Activated CD4-positive, alpha-beta T cell treated with anti-CD3 and anti-CD28 coated beads, Interleukin-2, amount 50 U/mL, for 4 hours (primary cell): ENCODE results near the gene MDFIC2.
"Not testable (repeated sequence)": the region's sequence is repeated elsewhere in the genome, so short reads cannot be mapped to it uniquely, and the experiment has no call there.

Source experiments
- DNase-seq, 2 experiments: peaks; one replicate each; pipeline ENCODE4 v3.0.0-alpha.2; 2020

Gene MDFIC2

DNA sequence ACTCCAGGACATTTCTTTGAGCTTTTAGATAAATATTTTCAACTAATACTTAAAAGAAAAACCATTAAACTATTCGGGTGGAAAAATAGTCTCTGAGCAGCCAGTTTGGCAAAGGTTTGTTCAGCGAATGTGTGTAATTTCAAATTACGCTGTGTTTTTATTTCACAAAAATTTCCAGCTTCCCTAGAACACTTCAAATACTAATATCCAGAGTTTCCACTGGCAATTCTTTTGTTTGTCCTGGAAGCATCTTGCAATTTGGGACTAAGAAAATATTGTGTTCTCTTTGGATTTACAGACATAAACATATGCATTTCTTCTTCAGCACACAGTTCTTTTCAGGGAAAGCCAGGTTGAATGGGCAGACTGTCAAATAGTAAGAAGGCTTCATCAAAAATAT is 61.9 kb downstream of the MDFIC2 start:
- DNase-seq: no peak

DNA sequence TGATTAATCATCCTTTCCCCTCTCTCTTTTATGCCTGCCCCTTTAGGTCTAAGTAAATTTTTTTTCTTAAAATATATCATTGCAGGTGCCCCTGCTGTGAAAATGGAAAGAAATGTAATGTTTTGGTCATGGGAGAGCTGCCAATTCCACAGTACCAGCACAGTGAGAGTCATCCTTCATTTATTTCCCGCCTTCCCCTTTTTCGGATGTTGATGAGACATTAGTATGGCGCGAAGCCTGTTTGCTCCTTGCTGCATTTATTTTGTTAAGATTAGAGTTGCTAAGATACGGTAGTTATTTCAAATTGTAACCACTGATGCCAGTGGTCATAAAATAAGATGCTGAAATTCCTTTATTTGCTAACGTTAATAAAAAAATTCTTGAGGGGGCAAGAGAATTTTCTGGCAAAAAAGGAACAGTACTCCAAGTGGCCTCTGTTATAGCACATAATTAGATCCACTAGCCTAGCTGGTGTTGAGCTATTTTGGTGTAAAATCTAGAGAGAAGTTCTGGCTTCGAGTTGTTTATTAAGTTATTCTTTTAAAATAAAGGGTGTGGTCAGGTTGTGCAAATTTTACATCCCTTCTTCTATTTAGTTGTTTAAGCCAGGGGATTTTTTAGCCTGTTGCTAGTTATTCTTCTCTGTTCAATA is 62.8 kb downstream of the MDFIC2 start:
- DNase-seq: no peak

DNA sequence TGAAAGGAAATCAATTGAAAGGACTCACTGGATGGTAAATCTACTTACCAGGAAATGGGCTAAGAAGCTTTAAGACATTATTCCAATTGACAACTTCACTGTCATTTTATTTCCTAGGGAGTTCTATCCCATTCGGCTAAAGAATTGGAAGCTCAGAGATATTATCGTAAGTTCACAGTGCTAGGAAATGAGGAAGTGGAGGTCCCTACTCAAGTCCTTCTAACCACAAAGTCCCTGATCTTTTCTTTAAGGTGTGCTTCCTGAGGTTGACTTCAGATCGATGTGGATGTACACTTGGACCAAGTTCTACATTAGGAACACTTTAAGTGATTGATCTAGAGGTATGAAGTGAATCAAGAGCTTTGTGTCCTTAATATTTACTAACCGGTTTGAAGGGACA is 63.6 kb downstream of the MDFIC2 start:
- no peak for DNase-seq

DNA sequence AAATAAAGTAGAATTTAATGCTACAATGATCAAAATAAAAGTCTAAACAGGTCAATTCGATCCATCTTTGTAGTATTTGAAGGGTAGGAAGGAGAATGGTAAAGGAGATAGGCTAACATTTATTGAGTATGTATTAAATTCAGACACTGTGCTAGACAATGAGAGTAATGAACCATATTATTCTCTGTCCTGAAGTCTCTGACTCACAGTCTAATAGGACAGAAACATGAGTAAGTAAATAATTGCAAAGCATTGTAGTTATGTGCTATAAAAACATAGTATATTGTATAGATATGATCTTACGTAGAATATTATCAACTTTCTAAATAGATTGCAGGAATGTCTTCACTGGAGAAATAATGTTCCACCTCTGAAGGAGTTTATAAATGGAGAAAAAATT is 64.5 kb downstream of the MDFIC2 start:
- no peak for DNase-seq

DNA sequence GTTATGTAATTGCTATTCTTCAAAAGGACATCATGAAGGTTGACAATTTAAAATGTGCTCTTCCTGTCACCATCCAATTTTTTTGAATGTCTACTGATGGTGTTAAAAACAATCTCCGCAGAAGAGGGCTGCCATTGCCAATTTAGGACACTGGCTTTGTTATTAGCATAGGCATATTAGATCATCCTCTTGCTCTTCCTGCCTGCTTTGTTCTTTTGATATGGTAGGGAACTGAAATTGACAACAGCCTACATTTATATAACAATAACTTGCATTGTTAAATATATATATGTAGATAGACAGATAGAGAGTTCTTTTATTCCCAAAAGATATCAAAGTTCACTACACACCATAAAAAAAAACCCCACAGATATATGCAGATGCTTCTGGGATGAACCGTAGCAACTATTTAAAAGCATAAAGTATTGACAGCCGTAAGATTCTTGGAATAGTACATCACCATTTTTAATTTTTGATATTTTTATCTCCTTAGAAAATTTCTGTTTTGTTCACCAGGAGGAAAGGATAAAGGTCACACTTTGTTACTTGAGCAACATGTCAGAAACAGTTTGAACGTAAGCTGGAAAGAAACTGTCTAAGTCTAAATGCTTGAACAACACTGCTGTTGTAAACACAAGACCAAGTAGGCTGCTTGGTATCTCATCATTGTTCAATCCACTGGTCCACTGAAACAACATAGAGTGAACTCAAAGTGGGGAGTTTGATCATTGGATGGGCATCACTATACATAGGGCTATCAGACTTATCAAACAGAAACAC is 66.5 kb downstream of the MDFIC2 start:
- DNase-seq: no peak

DNA sequence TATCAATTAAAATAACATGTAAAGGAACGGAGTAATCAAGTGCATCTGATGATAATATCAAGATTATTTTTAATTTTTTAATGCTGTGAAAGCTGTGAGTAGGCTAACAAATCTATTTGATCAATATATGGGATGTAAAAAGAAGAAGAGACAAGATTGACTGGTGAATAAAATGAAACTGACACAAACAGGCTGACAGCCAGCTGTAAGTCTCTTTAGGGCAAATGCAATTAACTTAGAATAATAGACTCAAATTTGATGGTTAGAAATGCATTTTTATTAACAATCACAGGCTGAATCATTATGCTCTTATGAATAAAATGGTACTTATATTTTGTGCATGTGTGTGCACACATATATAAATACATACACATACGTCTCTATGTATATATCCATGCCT is 68.0 kb downstream of the MDFIC2 start:
- no peak for DNase-seq

DNA sequence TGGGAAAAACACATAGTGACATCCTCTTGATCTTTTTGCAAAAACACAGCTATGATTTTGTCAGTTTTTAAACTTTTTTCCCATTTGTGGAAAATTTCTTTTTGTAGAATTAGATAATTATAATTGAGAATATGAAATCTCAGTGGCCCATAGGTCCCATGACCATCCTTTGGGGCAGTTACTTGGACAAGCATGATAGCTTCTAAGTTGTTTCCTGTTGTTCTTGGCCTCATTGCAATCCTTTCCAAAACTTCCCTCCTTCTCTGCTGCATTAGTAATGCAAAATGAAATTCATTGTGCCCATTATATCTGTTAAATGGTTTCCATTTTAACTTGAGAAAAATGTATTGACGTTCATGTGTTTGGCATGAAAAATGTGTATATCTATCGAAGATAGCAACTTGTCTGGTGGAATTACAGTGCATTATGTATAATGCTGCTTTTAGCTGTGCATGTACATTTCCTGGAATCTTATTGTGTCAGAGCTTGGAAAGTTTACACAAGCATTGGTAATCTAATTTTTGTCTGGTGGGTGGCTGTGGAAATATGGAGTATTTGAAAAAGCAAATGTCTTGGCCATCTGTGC is 70.0 kb downstream of the MDFIC2 start:
- no peak for DNase-seq

DNA sequence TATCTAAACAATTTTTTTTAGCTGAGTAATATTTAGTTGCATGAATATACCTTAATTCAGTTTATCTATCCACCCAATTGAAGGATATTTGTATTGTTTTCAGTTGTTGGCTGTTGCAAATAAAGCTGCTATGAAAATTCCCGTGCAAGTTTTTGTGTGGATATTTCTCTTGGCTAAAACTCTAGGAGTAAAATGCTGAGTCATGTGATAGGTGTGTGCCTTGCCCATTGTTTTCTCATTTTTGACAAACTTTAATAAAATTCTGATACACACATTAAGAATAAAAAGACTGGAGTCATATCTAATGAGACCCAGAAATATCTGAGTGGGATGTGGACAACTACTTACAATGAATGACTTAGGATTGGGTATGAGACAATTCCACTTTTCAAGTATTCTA is 78.6 kb downstream of the MDFIC2 start:
- DNase-seq: no peak

DNA sequence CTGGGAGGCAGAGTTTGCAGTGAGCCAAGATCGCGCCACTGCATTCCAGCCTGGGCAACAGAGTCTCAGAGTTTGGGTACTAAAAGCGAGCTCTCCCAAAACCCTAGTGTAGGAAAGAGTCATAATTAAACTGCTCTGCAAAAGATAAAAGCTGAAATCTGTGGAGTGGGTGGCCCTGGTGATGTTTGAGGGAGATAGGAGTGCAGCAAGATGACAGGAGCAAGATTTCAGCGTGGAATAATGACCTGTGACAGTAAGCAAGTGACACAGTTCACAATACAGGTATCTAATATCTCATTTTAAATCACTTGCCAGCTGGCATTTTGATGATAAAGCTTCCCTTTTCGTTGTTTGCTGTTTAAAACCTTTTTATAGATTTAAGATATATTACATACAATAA is 79.3 kb downstream of the MDFIC2 start:
- no peak for DNase-seq

DNA sequence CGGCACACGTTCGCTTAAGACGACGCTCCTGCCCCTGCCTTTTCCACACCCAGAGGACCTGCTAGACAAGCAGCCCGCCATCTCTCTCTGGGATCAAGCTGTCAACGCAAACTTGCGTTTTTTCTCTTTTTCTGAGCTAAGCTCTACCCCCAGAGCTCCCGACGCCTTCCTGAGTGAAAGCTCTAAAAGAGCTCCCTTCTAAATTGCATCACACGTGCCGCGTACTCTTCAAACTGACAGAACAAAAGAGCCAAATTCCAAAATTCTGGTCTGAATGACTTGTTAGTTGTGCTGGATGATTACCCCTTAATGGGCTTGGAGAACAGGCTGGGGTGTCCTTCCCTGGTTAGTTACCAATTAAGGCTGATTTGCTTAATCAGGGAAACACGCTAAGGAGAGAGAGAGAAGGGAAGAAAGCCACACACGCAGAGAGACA is 81.2 kb downstream of the MDFIC2 start:
- DNase-seq: no peak

DNA sequence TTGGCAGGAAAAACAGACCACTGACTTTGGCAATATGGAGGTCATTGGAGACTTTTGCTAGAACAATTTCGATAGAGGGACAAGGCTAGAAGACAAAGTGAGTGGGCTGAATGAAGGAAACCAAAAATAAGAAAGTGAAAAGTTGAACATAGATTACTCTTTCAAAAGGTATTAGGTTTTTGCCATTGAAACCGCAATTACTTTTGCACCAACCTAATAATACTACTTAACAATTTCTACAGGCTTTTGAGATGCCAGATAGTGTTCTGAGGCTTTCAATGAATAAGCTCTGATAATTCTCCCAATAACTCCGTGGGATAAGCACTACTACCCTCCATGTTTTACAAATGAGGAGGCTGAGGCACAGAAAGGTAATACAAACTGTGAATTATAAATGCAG is 85.0 kb downstream of the MDFIC2 start:
- no peak for DNase-seq

DNA sequence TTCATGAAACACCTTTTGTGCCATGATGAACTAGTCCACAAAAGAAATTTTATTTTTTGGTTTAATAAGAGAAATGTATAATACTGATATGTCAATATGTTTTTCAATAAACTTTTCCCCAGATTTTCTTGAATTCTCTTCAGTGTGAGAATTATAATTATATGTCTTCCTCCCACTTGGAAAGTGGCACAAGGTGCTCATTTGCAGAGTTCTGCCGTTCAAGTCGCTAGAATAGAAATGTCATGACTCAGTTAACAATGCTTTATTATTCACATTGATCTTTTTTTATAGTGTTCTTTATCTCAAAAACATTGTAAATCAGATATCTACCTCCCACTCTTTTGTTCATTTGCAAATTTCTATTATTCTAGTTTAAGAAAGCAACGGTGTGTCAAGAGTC is 87.3 kb downstream of the MDFIC2 start:
- no peak for DNase-seq

DNA sequence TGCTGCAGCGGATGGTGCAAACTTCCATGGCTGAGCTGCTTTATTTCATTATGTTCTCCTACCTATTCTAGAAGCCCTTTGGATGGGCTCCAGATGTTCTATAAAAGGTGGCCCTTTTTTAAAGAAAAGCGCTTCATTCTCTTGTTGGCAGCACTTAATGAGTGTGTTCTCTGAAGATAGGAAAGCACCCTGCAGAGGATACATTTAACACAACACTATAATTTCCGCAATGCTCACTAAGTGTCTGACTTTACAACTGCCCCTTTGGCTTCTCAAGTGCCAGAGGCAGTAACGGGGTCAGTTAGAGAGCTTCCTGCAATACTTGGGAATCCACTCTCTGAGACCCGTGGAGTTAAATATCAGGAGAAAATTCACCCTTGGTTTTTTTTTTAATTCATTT is 88.1 kb downstream of the MDFIC2 start:
- no peak for DNase-seq

DNA sequence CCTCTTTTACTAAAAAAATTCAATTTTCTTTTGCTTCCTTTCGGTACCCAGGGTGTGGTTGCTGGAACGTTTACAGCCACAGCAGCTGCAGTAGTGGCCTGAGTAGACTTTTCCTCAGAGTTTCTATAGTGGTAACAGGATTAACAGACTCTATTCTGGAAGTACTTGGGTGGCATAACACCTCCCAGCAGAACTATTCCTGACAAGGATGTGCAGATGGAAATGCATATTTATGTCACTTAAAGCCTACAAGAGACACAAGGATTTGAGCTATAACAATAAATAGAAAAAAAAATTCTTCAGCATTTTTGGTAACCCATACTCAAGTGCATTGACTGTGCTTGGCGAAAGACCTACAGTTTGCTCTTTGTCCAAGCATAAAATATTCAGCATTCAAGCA is 94.0 kb downstream of the MDFIC2 start:
- DNase-seq: no peak

DNA sequence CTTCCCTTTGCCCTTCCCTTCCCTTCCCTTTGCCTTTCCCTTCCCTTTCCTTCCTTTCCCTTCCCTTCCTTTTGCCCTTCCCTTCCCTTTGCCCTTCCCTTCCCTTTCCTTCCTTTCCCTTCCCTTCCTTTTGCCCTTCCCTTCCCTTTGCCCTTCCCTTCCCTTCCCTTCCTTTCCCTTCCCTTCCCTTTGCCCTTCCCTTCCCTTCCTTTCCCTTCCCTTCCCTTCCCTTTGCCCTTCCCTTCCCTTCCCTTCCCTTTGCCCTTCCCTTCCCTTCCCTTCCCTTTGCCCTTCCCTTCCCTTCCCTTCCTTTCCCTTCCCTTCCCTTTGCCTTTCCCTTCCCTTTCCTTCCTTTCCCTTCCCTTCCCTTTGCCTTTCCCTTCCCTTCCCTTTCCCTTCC is 101.2 kb downstream of the MDFIC2 start:
- DNase-seq: not testable (repeated sequence)

DNA sequence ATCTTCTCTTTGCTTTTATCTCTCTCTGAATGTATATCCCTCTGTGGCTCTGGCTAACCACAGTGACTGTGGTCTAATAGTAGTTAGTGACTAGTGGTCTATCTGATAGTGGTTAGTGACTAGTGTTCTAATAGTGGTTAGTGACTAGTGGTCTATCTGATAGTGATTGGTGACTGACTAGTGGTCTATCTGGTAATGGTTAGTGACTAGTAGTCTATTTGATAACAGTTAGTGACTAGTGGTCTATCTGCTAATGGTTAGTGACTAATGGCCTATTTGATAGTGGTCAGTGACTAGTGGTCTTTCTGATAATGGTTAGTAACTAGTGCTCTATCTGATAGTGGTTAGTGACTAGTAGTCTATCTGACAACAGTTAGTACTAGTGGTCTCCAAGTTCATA is 110.5 kb downstream of the MDFIC2 start:
- no peak for DNase-seq

DNA sequence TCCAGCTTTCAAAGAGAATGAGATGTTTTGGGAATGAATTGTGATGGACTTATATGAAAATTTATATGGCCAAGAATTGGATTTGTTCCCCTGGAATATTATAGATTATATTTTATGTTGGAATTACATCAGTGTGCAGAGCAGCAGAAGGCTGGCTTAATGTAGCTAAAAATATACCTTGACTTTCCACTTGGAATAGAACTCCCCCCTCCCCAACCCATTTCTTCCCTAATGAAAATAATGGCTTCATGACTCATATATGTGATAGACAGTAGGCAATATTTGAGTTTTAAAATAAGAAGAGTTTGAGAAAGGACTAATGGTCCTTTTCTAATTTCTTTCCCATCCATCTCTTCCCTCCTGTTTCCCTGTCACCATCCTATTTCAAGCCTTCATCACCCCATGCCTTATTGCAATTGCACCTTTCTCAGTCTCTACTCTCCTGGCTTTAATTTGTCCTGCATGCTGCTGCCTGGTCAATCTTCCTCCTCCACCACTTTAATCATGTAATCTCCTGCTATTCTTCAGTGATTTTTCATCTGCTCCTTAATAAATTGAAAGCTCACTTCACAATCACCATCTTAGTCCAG is 122.5 kb downstream of the MDFIC2 start:
- DNase-seq: no peak

DNA sequence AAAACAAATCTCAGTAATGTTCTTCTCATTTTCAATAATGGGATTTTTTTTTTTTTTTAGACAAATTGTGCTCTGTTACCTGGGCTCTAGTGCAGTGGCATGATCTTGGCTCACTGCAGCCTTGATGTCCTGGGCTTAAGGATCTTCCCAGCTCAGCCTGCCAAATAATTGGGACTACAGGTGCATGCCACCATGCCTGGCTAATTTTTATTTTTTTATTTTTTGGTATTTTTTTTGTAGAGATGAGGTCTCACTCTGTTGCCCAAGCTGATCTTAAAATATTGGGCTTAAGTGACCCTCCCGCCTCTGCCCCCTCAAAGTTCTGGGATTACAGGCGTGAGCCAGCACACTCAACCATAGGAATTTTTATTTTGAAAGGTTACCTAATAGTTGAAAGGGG is 126.2 kb downstream of the MDFIC2 start:
- DNase-seq: no peak

DNA sequence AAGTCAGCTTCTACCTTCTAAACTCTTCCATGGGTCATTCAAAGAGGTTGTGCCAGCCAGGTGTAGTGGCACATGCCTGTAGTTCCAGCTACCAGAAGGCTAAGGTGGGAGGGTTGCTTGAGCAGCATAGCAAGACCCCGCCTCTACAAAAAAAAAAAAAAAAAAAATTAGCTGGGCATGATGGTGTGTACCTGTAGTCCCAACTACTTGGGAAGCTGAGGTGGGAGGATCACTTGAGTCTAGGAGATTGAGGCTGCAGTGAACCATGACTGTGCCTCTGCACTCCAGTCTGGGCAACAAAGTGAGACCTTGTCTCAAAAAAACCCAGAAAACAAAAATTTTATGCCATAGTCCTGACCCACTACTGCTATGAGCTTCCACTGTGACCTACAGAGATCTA is 126.8 kb downstream of the MDFIC2 start:
- DNase-seq: no peak

DNA sequence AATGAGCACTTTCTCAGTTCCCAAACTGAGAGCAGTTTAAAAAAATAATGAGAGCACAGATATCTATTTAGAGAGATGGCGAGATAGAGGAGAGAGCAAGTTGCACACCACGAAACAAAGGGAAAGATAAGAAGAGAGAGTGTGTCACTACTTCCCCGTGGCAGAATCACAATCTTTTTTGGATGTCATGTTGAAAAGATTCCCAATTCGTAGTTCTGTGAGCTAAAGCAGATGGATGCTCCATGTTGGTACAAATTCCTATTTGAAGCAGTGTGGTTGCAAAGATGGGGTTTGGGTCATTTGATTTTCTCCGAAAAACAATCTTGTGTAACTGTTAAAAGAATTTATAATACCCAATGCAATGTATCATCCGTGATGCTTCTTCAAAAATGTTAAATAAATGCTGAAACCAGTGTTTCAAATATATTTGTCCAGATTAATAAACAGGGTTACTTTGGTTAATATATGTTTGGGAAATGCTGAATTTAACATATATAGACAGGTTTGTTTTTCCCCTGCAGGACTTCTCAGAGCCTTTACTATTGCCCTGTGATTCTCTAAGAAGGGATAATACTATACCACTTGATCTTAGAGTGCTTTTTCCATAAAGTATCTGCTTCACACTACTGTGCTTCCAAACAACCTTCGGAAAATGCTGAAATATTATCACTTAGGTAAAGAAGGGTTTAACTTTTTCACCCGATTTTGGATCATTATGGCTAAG is 128.5 kb downstream of the MDFIC2 start:
- DNase-seq: no peak

DNA sequence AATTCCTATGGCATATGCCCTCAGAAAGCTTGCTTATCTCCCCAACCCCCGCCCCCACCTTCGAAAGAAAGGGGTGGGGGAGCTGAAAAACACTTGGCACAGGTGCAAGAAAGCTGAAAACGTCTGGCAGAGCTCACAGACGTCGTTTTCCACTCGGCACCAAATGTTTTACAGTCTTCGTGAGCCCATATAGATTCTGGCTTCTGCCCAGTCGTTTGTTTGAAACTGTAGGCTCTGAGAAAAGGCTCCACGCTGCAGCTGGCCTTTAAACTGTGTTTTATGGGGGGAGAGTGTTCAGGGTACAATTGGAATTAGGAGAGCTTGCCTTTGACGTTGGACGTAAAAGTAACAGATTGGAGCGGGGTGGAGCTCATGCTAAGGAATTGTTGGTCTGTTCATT is 130.3 kb downstream of the MDFIC2 start:
- no peak for DNase-seq

DNA sequence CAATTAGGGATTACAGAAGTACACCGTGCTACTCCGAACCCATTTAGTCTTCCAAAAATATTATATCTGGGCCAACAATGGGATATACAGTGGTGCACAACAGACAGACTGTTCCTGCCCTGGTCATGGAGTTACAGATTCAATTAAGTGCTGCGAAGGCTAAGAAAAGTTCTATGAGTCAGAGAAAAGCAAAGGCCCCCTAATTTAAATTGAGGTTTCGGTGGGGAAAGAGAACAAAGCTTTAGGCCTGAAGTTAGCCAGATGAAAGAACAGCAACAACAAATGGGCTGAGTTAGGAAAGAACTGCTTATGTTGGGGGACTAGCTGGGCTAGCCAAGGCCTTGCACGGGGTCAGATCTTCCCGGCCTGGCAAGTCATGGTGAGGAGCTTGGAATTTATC is 131.8 kb downstream of the MDFIC2 start:
- DNase-seq: no peak

DNA sequence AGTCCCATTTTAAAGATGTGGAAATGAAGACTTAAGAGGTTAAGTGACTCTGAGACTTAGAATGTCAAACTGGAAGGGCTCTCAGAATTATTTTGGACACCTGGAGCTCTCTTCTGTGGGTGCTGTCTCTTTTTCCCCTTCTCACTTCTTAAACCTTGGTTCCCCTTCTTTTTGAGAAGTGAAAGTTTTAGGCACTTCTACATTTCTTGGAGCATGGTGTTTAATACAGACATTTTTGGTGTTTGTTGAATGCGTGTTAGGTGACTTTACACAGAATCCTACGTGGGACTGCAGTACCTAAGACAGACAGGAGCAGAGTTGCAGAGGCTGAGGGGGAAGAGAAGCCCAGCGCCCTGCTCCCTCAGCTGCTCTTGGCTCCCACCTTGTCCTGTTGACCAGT is 133.3 kb downstream of the MDFIC2 start:
- DNase-seq: no peak
